ENCODE measurements around the gene DZANK1. TPM values are rescaled to one million over a fixed set of nuclear protein-coding genes. Genes with fewer than 3 reads are reported as not detected.
"Not testable (repeated sequence)": the region's sequence is repeated elsewhere in the genome, so short reads cannot be mapped to it uniquely, and the experiment has no call there.

The DZANK1 gene
- polyA plus RNA-seq, 1 donor (not counting 4 experiments of a cell fraction or from before 2014, with no cell fraction given), result 3.0 TPM

DNA sequence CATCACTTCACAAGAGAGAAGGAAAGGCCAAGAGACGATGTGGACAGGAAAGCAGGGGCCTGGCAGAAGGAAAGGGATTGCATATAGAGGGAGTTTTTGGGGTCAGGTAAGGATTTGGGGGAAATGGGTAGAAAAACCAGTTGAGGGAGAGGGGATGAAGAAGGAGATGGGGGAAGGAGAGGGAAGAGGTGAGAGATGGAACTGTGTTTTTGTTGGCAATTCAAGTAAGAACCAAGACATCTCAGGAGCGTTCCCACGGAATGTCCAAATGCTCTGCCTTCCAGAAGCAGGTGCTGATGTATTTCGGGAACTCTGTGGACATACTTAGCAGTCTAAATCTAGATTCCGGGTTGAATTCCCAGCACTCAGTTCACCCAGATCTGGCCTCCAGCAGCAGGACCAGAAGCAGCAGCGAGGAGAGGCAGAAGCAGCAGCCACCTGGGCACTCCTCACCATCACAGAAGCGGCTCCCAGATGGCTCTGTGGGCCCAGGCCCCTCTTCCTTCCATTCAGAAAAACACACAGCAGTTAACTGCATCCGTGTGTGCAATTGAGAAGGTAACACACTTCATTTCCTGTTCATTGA, 88.8 kb downstream of the DZANK1 start:
- dilution Hi-C loops (cut with MboI; ENCODE audit: extremely low pct_ligation_motif_present, low sequenced_read_pairs), result no loop called here
- Histone ChIP-seq H3K79me2 (ENCODE audit: control insufficient read depth, insufficient read depth, low read length) (no peaks in the 10 kb centered on the region), H3K4me3 (ENCODE audit: control insufficient read depth in 2 of 3, extremely low read depth in 1 of 3, insufficient read depth in 2 of 3, low read depth in 1 of 3, low read length in 3 of 3) (no peak overlapping the region), H3K4me2 (ENCODE audit: control insufficient read depth, extremely low read depth, insufficient read depth, low read depth, low read length) (no peak overlapping the region), H2AFZ (ENCODE audit: control insufficient read depth, low read length) (peak overlapping the region; percentile 23), H3K9me3 (ENCODE audit: control insufficient read depth, low read depth, low read length) (no peaks in the 10 kb centered on the region), H3K36me3 (ENCODE audit: control insufficient read depth in 2 of 2, extremely low read depth in 1 of 2, insufficient read depth in 2 of 2, low read length in 2 of 2) (no peaks in the 10 kb centered on the region), H4K20me1 (ENCODE audit: control insufficient read depth, extremely low read depth, insufficient read depth, low read length) (no peaks in the 10 kb centered on the region), H3K9me1 (ENCODE audit: control insufficient read depth, extremely low read depth, insufficient read depth, low read length) (no peaks in the 10 kb centered on the region), H3K9ac (ENCODE audit: control insufficient read depth, extremely low read depth, insufficient read depth, low read length) (no peak overlapping the region), H3K27me3 (ENCODE audit: control insufficient read depth, extremely low read depth, insufficient read depth, low read length) (no peaks in the 10 kb centered on the region), H3K4me1 (ENCODE audit: control insufficient read depth, extremely low read depth, insufficient read depth, low read length) (no peaks in the 10 kb centered on the region), H3K27ac (ENCODE audit: control insufficient read depth, insufficient read depth, low read length) (no peak overlapping the region)
- no peak for DNase-seq (ENCODE audit: low read depth, low spot score)
- no peak for TF ChIP-seq EZH2 (IDR thresholded peaks at IDR 0.05; ENCODE audit: low read length)
- TF ChIP-seq, protein P1, sequence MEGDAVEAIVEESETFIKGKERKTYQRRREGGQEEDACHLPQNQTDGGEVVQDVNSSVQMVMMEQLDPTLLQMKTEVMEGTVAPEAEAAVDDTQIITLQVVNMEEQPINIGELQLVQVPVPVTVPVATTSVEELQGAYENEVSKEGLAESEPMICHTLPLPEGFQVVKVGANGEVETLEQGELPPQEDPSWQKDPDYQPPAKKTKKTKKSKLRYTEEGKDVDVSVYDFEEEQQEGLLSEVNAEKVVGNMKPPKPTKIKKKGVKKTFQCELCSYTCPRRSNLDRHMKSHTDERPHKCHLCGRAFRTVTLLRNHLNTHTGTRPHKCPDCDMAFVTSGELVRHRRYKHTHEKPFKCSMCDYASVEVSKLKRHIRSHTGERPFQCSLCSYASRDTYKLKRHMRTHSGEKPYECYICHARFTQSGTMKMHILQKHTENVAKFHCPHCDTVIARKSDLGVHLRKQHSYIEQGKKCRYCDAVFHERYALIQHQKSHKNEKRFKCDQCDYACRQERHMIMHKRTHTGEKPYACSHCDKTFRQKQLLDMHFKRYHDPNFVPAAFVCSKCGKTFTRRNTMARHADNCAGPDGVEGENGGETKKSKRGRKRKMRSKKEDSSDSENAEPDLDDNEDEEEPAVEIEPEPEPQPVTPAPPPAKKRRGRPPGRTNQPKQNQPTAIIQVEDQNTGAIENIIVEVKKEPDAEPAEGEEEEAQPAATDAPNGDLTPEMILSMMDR (optimal IDR thresholded peaks at IDR 0.05 in 1 of 3, IDR thresholded peaks at IDR 0.05 in 1 of 3, conservative IDR thresholded peaks at IDR 0.05 in 1 of 3; ENCODE audit: extremely low read depth in 1 of 3, insufficient read depth in 2 of 3, low read length in 3 of 3), result no peak
- FAIRE-seq, result no peak

DNA sequence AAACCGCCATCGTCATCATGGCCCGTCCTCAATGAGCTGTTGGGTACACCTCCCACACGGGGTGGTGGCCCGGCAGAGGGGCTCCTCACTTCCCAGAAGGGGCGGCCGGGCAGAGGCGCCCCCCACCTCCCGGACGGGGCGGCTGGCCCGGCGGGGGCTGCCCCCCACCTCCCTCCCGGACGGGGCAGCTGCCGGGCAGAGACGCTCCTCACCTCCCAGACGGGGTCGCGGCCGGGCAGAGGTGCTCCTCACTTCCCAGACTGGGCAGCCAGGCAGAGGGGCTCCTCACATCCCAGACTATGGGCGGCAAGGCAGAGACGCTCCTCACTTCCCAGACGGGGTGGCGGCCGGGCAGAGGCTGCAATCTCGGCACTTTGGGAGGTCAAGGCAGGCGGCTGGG, 91.3 kb downstream of the DZANK1 start:
- H4K20me1 ChIP-seq (ENCODE audit: control insufficient read depth, extremely low read depth, insufficient read depth, low read length); H3K9me1 ChIP-seq (ENCODE audit: control insufficient read depth, extremely low read depth, insufficient read depth, low read length); H2AFZ ChIP-seq (ENCODE audit: control insufficient read depth, low read length); H3K4me2 ChIP-seq (ENCODE audit: control insufficient read depth, extremely low read depth, insufficient read depth, low read depth, low read length); FAIRE-seq; H3K9me3 ChIP-seq (ENCODE audit: control insufficient read depth, low read depth, low read length); H3K27me3 ChIP-seq (ENCODE audit: control insufficient read depth, extremely low read depth, insufficient read depth, low read length); dilution Hi-C loops (cut with MboI; ENCODE audit: extremely low pct_ligation_motif_present, low sequenced_read_pairs); H3K4me1 ChIP-seq (ENCODE audit: control insufficient read depth, extremely low read depth, insufficient read depth, low read length); H3K9ac ChIP-seq (ENCODE audit: control insufficient read depth, extremely low read depth, insufficient read depth, low read length); H3K27ac ChIP-seq (ENCODE audit: control insufficient read depth, insufficient read depth, low read length); DNase-seq (ENCODE audit: low read depth, low spot score); H3K79me2 ChIP-seq (ENCODE audit: control insufficient read depth, insufficient read depth, low read length); H3K36me3 ChIP-seq (ENCODE audit: control insufficient read depth in 2 of 2, extremely low read depth in 1 of 2, insufficient read depth in 2 of 2, low read length in 2 of 2); H3K4me3 ChIP-seq (ENCODE audit: control insufficient read depth in 2 of 3, extremely low read depth in 1 of 3, insufficient read depth in 2 of 3, low read depth in 1 of 3, low read length in 3 of 3): not testable (repeated sequence)

DNA sequence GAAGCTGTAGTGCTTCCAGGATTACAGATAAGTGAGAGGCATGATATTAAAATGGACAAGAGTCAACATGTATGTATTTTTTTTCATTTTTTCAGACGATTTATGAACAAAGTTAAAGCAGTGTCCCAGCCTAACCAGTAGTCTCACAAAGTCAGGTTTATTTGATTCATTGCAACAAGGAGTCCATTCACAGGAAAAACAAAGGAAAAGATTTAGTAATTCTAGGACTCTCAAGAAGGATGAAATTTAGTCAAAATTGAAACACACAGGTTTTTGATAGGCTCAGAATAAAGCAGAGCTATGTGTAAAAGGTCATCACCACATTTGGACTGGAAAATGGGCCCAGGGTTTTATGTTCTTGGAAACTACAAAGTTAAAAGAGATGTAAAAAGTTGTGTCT, 94.5 kb downstream of the DZANK1 start:
- dilution Hi-C loops (cut with MboI; ENCODE audit: extremely low pct_ligation_motif_present, low sequenced_read_pairs), result no loop called here

More for the DNA sequence above, 94.5 kb downstream of the DZANK1 start:
- Histone ChIP-seq H4K20me1 (ENCODE audit: control insufficient read depth, extremely low read depth, insufficient read depth, low read length) (no peaks in the 10 kb centered on the region), H2AFZ (ENCODE audit: control insufficient read depth, low read length) (no peak overlapping the region), H3K27me3 (ENCODE audit: control insufficient read depth, extremely low read depth, insufficient read depth, low read length) (no peaks in the 10 kb centered on the region), H3K9me1 (ENCODE audit: control insufficient read depth, extremely low read depth, insufficient read depth, low read length) (no peaks in the 10 kb centered on the region), H3K27ac (ENCODE audit: control insufficient read depth, insufficient read depth, low read length) (no peak overlapping the region), H3K4me1 (ENCODE audit: control insufficient read depth, extremely low read depth, insufficient read depth, low read length) (no peaks in the 10 kb centered on the region), H3K4me2 (ENCODE audit: control insufficient read depth, extremely low read depth, insufficient read depth, low read depth, low read length) (no peak overlapping the region), H3K4me3 (ENCODE audit: control insufficient read depth in 2 of 3, extremely low read depth in 1 of 3, insufficient read depth in 2 of 3, low read depth in 1 of 3, low read length in 3 of 3) (no peak overlapping the region), H3K9ac (ENCODE audit: control insufficient read depth, extremely low read depth, insufficient read depth, low read length) (no peak overlapping the region), H3K9me3 (ENCODE audit: control insufficient read depth, low read depth, low read length) (no peaks in the 10 kb centered on the region), H3K79me2 (ENCODE audit: control insufficient read depth, insufficient read depth, low read length) (no peaks in the 10 kb centered on the region), H3K36me3 (ENCODE audit: control insufficient read depth in 2 of 2, extremely low read depth in 1 of 2, insufficient read depth in 2 of 2, low read length in 2 of 2) (no peaks in the 10 kb centered on the region)
- FAIRE-seq (no peak), DNase-seq (ENCODE audit: low read depth, low spot score) (no peak)
- TF ChIP-seq, protein P1 (optimal IDR thresholded peaks at IDR 0.05 in 1 of 3, IDR thresholded peaks at IDR 0.05 in 1 of 3, conservative IDR thresholded peaks at IDR 0.05 in 1 of 3; ENCODE audit: extremely low read depth in 1 of 3, insufficient read depth in 2 of 3, low read length in 3 of 3), result no peak
- TF ChIP-seq EZH2 (IDR thresholded peaks at IDR 0.05; ENCODE audit: low read length), result no peak

Data from keratinocyte (primary cell).